Measurements from ENCODE around the gene SPINK5. TPM values are rescaled to one million over a fixed set of nuclear protein-coding genes. Genes with fewer than 3 reads are reported as not detected.

The SPINK5 gene
- total RNA-seq, 1 donor from 2014 or later = 0.85 TPM

- DNase-seq = no peak
Measured at GRCh38 chr5:148094336-148094735, 30.6 kb downstream of the SPINK5 start.

DNA sequence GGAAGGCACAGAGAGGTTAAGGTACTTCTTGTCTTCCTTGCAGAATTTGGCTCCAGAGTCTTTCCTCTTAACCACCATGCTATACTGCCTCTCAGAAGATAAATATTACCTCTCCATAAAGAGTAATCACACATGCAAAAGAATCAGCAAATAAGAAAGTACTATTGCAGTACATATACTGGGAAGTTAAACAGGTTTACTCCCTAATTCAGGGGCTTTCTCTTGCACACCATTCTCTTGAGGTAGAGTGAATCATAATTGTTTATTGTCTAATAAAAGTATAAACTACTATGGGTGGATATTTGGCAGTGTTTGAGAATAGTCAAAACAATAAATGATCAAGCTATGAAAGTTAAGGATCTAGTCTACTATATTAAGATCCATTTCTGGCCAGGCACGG lies 40.4 kb downstream of the SPINK5 start:
- no peak for DNase-seq

GRCh38 chr5:148107608-148108007 lies 43.8 kb downstream of the SPINK5 start:
- DNase-seq = no peak

- DNase-seq = no peak
Measured at GRCh38 chr5:148113243-148113642, 49.5 kb downstream of the SPINK5 start.

DNA sequence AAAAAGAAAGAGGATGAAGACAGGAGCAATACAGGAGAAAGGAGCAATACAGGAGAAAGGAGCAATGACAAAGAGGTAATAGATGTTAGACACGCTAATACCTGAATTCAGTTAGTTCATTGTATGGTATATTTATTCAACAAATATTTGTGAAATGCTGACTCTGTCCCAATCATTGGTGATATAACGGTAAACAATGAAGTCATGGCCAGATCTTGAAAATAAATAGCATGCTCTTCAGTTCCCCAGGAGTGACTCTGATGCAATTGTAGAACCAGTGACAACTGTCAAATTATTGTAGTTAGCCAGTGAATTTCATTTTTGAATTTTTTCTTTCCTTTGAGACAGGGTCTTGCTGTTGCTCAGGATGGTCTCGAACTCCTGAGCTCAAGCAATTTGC lies 56.5 kb downstream of the SPINK5 start:
- no peak for DNase-seq

DNA sequence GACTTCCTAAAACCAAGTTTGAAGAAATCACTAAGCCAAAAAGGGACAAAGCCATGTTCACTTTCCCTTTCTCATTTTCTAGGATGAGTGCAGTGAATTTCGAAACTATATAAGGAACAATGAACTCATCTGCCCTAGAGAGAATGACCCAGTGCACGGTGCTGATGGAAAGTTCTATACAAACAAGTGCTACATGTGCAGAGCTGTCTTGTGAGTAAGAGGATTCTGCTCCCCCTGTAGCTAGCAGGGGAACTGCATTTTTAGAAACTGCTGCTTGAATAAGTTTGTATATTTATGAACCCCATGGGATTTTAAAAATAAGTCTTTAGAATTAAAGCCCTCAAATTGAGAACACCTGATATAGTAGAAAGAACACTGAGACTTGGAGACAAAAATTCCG lies 61.9 kb downstream of the SPINK5 start:
- DNase-seq = peak; percentile 19

DNA sequence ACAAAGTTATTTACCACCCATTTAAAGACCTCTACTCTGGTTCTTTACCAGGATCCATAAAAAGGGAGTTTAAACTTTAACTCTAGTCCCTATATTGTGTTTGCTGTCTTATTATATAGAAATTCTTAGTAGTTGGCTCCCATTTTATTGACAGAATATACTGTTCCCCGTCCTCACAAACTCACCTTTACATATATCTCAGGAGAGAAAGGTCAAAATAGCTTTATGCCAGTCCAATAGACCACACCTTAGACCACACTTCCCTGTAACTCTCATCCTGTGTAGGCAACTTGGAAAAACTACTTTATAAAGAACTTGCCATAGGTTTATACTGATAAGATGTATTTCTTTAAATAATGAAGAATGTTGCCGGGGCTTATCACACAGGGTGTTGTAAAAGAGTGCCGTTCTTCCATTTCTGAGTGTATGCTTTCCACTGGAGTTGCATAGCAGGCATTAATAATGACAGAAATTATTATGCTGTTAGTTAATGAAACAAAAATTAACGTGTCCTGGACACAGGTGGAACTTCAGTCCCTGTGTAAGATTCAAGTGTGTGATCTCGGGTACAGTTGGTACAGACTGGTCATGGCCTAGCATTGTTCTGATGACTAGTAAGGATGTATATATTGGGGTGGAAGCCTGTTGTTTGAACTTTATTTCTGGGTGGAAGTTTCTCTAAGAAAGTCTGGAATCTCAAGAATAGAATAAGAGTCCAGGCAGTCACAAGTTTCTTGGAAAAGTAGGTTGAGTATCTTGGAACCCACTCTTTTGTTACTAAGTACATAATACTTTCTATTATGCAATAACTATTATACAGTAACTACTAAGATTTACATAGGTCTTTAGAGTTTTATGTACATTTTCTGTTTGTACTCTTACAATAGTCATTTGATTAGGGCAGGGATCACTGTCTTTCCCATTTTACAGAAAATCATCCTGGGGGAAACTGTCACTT lies 71.6 kb downstream of the SPINK5 start:
- DNase-seq = no peak

DNA sequence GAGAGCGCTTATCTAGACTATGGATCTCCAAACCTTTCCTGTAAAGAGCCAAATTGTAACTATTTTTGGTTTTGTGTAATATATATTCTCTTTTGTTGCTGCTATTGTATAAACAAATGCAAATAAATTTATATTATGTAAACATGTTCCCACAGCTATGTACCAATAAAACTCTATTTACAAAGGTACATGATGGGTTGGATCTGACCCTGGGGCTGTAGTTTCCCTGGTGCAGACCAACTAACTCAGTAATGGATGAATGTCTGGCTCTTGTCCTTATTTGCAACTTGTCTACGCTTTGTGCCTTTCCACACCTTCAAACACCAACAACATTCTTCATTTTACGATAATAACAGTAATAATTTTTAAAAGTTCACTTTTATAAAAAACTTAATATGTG lies 77.1 kb downstream of the SPINK5 start:
- no peak for DNase-seq

DNA sequence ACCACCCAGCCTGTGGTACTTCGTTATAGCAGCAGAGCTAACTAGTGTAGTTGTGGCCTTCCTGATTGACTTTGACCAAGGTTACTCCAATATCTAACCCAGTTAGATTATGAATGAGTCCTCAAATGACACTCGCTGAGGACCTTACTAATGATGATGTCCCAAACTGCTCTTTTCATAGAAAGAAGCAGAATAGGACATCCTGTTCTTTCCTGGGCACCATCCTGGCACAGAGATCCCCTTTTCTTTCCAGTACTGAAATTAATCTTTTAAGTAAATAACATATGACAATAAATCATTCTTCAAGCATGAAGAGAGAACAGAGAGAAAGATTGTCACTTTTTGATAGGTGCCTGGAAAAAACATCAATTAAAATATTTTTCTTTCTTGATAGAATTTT lies 77.9 kb downstream of the SPINK5 start:
- DNase-seq = no peak

- peak; percentile 79 for DNase-seq
Measured at GRCh38 chr5:148145916-148146315, 82.1 kb downstream of the SPINK5 start.

DNA sequence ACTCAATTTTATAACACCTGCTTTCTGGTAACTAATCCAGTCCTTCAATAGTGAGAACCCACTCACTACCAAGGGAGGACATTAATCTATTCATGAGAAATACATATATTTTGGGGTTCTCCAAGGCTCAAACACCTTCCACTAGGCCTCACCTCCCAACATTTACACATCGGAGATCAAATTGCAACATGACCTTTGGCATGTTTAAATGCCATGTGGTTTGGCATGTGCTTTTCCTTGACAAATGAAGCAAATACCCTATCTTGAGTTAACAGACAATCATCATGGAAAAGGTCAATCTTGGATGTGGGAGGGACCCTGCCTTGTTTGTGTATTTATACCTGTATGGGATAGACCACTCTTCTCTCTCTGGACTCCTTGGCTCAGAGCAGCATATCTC lies 82.7 kb downstream of the SPINK5 start:
- DNase-seq = no peak

DNA sequence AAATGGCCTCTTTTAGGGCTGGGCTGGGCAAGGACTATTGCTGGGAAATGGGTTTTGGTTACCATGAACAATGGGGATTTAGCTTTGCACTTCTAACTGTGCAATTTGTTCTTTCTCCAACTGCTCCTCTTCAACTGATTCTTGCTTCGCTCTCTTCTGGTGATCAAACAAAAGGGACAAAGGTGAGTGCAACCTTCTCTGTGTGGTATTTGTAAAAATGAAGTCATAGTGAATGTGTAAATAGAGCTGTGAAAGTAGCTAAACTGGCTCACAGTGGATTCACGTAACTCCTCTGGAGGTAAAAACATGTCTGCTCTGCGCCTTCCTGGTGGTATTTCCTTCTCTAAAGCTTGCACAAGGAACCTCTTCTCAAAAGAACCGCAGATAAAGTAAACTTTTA lies 83.6 kb downstream of the SPINK5 start:
- no peak for DNase-seq

- no peak for DNase-seq
Measured at GRCh38 chr5:148151872-148152271, 88.1 kb downstream of the SPINK5 start.

DNA sequence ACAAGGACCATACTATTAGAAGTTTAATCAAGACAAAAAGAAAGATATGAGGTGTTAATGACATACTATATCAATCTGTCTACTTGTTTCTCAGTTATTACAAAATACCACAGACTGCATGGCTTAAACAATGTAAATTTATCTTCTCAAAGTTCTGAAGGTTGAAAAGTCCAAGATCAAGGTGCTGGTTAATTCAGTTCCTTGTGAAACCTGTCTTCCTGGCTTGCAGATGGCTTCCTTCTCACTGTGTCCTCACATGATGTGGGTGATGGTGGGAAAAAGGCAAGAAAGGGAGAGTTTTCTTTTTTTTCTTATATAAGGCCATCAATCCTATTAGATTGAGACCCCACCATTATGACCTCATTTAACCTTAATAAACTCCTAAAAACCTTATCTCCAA lies 89.0 kb downstream of the SPINK5 start:
- no peak for DNase-seq

DNA sequence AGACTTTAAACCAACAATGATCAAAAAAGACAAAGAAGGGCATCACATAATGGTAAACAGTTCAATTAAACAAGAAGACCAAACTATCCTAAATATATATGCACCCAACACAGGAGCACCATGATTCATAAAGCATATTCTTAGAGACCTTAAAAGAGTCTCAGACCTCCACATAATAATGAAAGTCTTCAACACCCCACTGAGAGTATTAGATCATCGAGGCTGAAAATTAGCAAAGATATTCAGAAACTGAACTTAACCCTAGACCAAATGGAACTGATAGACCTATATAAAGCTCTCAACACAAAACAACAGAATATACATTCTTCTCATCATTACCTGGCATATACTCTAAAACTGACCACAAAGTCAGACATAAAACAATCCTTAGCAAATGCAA lies 92.8 kb downstream of the SPINK5 start:
- no peak for DNase-seq

GRCh38 chr5:148162038-148162437 lies 98.3 kb downstream of the SPINK5 start:
- no peak for DNase-seq

DNA sequence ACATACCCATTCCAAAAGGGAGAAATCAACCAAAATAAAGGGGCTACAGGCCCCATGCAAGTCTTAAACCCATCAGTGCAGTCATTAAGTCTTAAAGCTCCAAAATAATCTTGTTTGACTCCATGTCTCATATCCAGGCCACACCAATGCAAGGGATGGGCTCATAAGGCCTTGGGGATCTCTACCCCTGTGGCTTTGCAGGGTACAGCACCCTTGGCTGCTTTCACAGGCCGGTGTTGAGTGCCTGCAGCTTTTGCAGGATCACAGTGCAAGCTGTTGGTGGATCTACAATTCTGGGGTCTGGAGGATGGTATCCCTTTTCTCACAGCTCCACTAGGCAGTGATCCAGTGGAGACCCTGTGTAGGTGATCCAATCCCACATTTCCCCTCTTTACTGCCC lies 99.6 kb downstream of the SPINK5 start:
- DNase-seq = no peak

GRCh38 chr5:148166550-148167283 lies 102.9 kb downstream of the SPINK5 start:
- no peak for DNase-seq

DNA sequence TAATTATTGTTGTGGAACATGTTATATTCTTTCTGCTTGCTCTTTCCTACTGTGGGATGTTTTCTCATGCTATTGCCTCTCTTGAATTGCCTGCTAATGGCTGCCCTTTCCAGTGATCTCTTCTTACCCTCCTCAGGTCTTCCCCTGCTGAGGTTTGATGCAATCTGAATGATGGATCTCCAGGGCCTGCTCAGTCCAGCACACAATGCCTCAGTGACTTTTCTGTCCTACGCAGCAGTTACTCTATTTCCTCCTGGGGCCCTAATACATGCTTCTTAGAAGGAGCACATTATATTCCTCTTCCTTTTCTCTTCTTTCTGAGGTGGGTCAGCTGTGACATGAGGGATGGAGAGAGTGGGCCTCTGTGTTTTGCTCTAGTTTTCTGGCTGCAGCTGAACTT lies 104.5 kb downstream of the SPINK5 start, which contains the start of gene SPINK14:
TSS of gene SPINK14 (plus strand) at position 301 of the 400 bp plus-strand sequence. CDS start 1,187 bp downstream, outside the sequence.
- no peak for DNase-seq

- no peak for DNase-seq
Measured at GRCh38 chr5:148172377-148172776, 108.6 kb downstream of the SPINK5 start.

- no peak for DNase-seq
Measured at GRCh38 chr5:148176480-148176879, 112.7 kb downstream of the SPINK5 start.

DNA sequence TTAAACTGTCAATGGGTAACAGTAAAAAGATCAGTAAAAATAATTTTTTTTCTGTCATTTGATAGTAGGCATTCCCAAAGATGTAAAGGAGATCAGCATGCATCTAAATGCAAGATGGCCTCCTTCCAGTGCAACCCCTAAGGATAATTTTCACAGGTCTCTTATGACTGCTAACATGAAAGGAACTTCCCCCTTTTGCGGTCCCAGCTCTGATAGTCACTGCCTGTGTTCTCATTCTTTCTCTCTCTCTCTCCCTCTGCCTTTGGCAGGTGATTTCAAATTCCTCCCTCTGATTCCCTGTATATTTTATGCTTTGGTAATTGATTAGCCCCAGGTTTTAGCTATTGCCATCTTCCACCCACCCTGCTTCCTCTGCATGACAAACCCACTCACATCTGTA lies 113.4 kb downstream of the SPINK5 start:
- no peak for DNase-seq

DNA sequence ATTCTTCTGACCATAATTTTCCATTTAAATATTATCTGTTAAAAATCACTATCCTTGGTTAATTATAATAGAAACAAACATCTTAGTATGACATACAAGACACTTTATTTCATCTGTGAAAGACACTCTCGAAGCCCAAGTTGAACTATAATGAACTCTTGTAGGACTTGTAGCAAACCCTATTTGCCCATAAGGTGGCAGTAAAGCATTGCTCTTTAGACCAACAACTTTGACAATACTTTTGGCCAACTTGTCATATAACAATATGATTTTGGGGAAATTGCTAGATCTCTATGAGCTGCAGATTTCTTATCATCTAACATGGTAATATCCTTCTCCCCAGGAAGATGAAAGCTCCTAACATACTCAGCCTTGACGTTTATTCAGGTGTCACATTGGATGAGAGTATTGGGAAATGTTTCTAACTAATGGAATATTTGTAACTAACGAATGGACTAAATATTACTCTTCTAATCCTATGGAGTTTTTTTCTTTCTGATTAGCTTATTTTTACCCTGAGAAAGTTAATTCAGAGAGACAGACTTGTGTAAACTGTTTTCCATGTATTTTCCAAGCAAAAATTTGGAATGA lies 115.5 kb downstream of the SPINK5 start:
- DNase-seq = peak; percentile 82

All from dermis blood vessel endothelial cell (primary cell).